ENCODE results near the gene RPGRIP1L.

The RPGRIP1L gene

GRCh38 chr16:53703590-53704444 is at the start of gene RPGRIP1L, which contains the start of gene FTO:
RPGRIP1L (minus strand) TSS chr16:53703859; CDS start chr16:53700723, 3,136 bp downstream.
FTO (plus strand) TSS chr16:53704156.
- peak; percentile 96 to 98 (median 98) for DNase-seq (ENCODE audit: low read depth in 3 of 3)

- DNase-seq (ENCODE audit: low read depth in 3 of 3), result no peak
These were observed 49.8 kb upstream of the RPGRIP1L start for GRCh38 chr16:53753431-53753830.

GRCh38 chr16:53752560-53752959 is 48.9 kb upstream of the RPGRIP1L start:
- no peak for DNase-seq (ENCODE audit: low read depth in 3 of 3)

GRCh38 chr16:53745753-53746266 is 42.2 kb upstream of the RPGRIP1L start:
- no peak for DNase-seq (ENCODE audit: low read depth in 3 of 3)

GRCh38 chr16:53745086-53745485 is 41.4 kb upstream of the RPGRIP1L start:
- DNase-seq (ENCODE audit: low read depth in 3 of 3), result no peak

GRCh38 chr16:53744449-53744848 is 40.8 kb upstream of the RPGRIP1L start:
- DNase-seq (ENCODE audit: low read depth in 3 of 3), result no peak

GRCh38 chr16:53743149-53743566 is 39.5 kb upstream of the RPGRIP1L start:
- DNase-seq (ENCODE audit: low read depth in 3 of 3), result no peak

- no peak for DNase-seq (ENCODE audit: low read depth in 3 of 3)
These were observed 37.9 kb upstream of the RPGRIP1L start for GRCh38 chr16:53741546-53741945.

GRCh38 chr16:53740933-53741531 is 37.4 kb upstream of the RPGRIP1L start:
- DNase-seq (ENCODE audit: low read depth in 3 of 3), result no peak

GRCh38 chr16:53740476-53740875 is 36.8 kb upstream of the RPGRIP1L start:
- no peak for DNase-seq (ENCODE audit: low read depth in 3 of 3)

GRCh38 chr16:53737552-53737951 is 33.9 kb upstream of the RPGRIP1L start:
- no peak for DNase-seq (ENCODE audit: low read depth in 3 of 3)

- DNase-seq (ENCODE audit: low read depth in 3 of 3), result no peak
These were observed 32.6 kb upstream of the RPGRIP1L start for GRCh38 chr16:53736297-53736696.

GRCh38 chr16:53734908-53735307 is 31.2 kb upstream of the RPGRIP1L start:
- DNase-seq (ENCODE audit: low read depth in 3 of 3), result no peak

- no peak for DNase-seq (ENCODE audit: low read depth in 3 of 3)
These were observed 28.8 kb upstream of the RPGRIP1L start for GRCh38 chr16:53732296-53732929.

GRCh38 chr16:53730693-53731092 is 27.0 kb upstream of the RPGRIP1L start:
- DNase-seq (ENCODE audit: low read depth in 3 of 3), result no peak

GRCh38 chr16:53726625-53727024 is 23.0 kb upstream of the RPGRIP1L start:
- no peak for DNase-seq (ENCODE audit: low read depth in 3 of 3)

- no peak for DNase-seq (ENCODE audit: low read depth in 3 of 3)
These were observed 17.4 kb upstream of the RPGRIP1L start for GRCh38 chr16:53721017-53721416.

GRCh38 chr16:53717577-53717976 is 13.9 kb upstream of the RPGRIP1L start:
- DNase-seq (ENCODE audit: low read depth in 3 of 3), result no peak

GRCh38 chr16:53715023-53715384 is 11.3 kb upstream of the RPGRIP1L start:
- DNase-seq (ENCODE audit: low read depth in 3 of 3), result no peak

GRCh38 chr16:53714205-53715022 is 10.8 kb upstream of the RPGRIP1L start:
- DNase-seq (ENCODE audit: low read depth in 3 of 3), result no peak

GRCh38 chr16:53713403-53714204 is 9.9 kb upstream of the RPGRIP1L start:
- no peak for DNase-seq (ENCODE audit: low read depth in 3 of 3)

Data from stimulated activated CD4-positive, alpha-beta T cell treated with anti-CD3 and anti-CD28 coated beads, TNF-alpha, amount 100 ng/mL, for 48 hours (primary cell).